ENCODE results near the gene IRX3.

Gene IRX3
- 0 reads per million in 2 donors for total RNA-seq

- DNase-seq, result no peak
Measured at GRCh38 chr16:54286366-54287130, at the start of gene IRX3. Gene IRX3, minus strand, starts transcription at chr16:54286787. Its CDS starts 737 bp downstream, at chr16:54286050.

GRCh38 chr16:54335230-54335629 lies 48.6 kb upstream of the IRX3 start:
- no peak for DNase-seq

GRCh38 chr16:54334208-54334607 lies 47.6 kb upstream of the IRX3 start:
- no peak for DNase-seq

GRCh38 chr16:54331241-54332002 lies 44.8 kb upstream of the IRX3 start:
- DNase-seq, result no peak

- DNase-seq, result no peak
Measured at GRCh38 chr16:54327609-54328008, 41.0 kb upstream of the IRX3 start.

- DNase-seq, result no peak
Measured at GRCh38 chr16:54326266-54326662, 39.7 kb upstream of the IRX3 start.

GRCh38 chr16:54325616-54326265 lies 39.2 kb upstream of the IRX3 start:
- no peak for DNase-seq

- no peak for DNase-seq
Measured at GRCh38 chr16:54324716-54325115, 38.1 kb upstream of the IRX3 start.

- no peak for DNase-seq
Measured at GRCh38 chr16:54320697-54321340, 34.2 kb upstream of the IRX3 start.

- DNase-seq, result no peak
Measured at GRCh38 chr16:54318941-54319340, 32.4 kb upstream of the IRX3 start.

- no peak for DNase-seq
Measured at GRCh38 chr16:54317101-54317611, 30.6 kb upstream of the IRX3 start.

- DNase-seq, result no peak
Measured at GRCh38 chr16:54316095-54316889, 29.7 kb upstream of the IRX3 start.

GRCh38 chr16:54313789-54314188 lies 27.2 kb upstream of the IRX3 start:
- DNase-seq, result no peak

- DNase-seq, result no peak
Measured at GRCh38 chr16:54312502-54312991, 26.0 kb upstream of the IRX3 start.

- no peak for DNase-seq
Measured at GRCh38 chr16:54309341-54309740, 22.8 kb upstream of the IRX3 start.

GRCh38 chr16:54305080-54305479 lies 18.5 kb upstream of the IRX3 start:
- no peak for DNase-seq

GRCh38 chr16:54303613-54304012 lies 17.0 kb upstream of the IRX3 start:
- DNase-seq, result no peak

GRCh38 chr16:54297154-54297553 lies 10.6 kb upstream of the IRX3 start:
- no peak for DNase-seq

- DNase-seq, result no peak
Measured at GRCh38 chr16:54296543-54296942, 10.0 kb upstream of the IRX3 start.

GRCh38 chr16:54291656-54292487 lies 5.3 kb upstream of the IRX3 start:
- DNase-seq, result no peak
